PFSK-1 (cell line): Measurements from ENCODE around the gene RPAP2.

Source experiments
- FOXP2 ChIP-seq: optimal IDR thresholded peaks from 2 replicates; pipeline ENCODE3; 2011; ENCODE audit warnings: borderline replicate concordance, control low read depth, inconsistent platforms; ENCODE audit not compliant: insufficient read depth; ENCODE audit errors: extremely low read length, extremely low read depth
- POLR2AphosphoS5 ChIP-seq: IDR thresholded peaks from 2 replicates; pipeline ENCODE4 v1.6.1; 2012; ENCODE audit warnings: low read depth, mild to moderate bottlenecking, control low read depth, low read length, moderate library complexity
- SIN3A ChIP-seq: IDR thresholded peaks from 2 replicates; pipeline ENCODE4 v1.6.1; 2012; ENCODE audit warnings: mild to moderate bottlenecking, low read length, moderate library complexity, borderline replicate concordance; ENCODE audit not compliant: insufficient read depth
- TAF1 ChIP-seq: IDR thresholded peaks from 2 replicates; pipeline ENCODE4 v1.6.1; 2012; ENCODE audit warnings: low read length, control low read depth, borderline replicate concordance; ENCODE audit not compliant: insufficient read depth
- TF ChIP-seq, protein P1 (sequence below), 2 experiments: IDR thresholded peaks; 2 replicates each; pipeline versions ENCODE4 v1.6.1 to v1.8.0; 2011 to 2012; ENCODE audit warnings: low read depth in 2 of 2, low read length in 2 of 2, control low read depth in 1 of 2, inconsistent platforms in 1 of 2, mild to moderate bottlenecking in 1 of 2, moderate library complexity in 1 of 2; ENCODE audit not compliant: insufficient read depth in 1 of 2

Gene RPAP2

DNA sequence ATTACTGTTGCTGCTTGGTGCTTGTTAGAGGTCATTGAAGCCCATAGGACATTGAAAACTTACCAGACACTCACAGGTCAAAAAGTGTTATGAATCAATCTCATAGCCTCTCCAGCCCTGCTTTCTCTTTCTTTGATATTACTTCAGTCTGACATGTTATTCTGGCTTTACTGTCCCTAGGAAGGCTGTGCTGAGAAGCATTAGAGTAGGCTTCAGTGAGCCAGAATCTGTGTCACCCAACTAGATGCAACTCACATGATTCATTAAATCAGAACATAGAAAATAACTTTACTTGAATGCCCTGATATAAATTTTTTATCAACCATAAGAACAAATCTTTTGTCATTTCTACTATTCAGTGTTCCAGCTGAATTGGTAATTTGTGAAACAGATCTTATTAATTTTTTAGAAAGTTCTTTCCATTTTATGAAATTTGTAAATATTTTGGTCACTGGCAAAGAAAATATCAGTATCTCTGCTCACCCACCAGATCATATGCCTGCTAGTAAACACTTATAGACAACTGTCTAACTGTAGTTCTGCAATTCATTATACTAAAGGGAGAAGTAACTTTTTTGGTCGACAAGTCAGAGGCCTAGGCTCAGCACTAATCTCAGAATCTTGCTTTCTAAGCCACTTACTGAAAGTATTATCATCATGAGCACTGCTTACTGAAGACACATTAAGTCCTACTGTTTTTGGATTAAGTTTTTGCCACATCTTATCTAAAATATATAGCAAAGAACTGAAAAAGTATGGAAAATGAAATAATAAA is 48.2 kb downstream of the RPAP2 start:
- TF ChIP-seq, protein P1, sequence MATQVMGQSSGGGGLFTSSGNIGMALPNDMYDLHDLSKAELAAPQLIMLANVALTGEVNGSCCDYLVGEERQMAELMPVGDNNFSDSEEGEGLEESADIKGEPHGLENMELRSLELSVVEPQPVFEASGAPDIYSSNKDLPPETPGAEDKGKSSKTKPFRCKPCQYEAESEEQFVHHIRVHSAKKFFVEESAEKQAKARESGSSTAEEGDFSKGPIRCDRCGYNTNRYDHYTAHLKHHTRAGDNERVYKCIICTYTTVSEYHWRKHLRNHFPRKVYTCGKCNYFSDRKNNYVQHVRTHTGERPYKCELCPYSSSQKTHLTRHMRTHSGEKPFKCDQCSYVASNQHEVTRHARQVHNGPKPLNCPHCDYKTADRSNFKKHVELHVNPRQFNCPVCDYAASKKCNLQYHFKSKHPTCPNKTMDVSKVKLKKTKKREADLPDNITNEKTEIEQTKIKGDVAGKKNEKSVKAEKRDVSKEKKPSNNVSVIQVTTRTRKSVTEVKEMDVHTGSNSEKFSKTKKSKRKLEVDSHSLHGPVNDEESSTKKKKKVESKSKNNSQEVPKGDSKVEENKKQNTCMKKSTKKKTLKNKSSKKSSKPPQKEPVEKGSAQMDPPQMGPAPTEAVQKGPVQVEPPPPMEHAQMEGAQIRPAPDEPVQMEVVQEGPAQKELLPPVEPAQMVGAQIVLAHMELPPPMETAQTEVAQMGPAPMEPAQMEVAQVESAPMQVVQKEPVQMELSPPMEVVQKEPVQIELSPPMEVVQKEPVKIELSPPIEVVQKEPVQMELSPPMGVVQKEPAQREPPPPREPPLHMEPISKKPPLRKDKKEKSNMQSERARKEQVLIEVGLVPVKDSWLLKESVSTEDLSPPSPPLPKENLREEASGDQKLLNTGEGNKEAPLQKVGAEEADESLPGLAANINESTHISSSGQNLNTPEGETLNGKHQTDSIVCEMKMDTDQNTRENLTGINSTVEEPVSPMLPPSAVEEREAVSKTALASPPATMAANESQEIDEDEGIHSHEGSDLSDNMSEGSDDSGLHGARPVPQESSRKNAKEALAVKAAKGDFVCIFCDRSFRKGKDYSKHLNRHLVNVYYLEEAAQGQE (IDR thresholded peaks at IDR 0.05; ENCODE audit: insufficient read depth in 1 of 2, low read depth in 2 of 2, low read length in 2 of 2) = no peak
- TF ChIP-seq SIN3A (no peak), FOXP2 (no peak), POLR2AphosphoS5 (no peak), TAF1 (no peak)

DNA sequence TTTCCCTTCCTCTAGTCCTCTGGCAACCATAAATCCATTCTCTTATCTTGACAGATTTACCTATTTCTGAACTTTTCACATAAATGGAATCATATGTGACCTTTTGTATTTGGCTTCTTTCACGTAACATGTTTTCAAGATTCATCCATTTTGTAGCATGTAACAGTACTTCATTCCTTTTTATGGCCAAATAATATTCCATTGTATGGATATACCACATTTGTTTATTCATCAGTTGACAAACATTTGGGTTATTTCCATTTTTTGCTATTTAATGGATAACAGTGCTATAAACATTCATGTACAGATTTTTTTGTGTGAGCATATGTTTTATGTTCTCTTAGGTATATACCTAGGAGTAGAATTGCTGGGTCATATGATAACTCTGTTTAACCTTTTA is 54.0 kb downstream of the RPAP2 start:
- TF ChIP-seq TAF1 (no peak), SIN3A (no peak), FOXP2 (no peak)

DNA sequence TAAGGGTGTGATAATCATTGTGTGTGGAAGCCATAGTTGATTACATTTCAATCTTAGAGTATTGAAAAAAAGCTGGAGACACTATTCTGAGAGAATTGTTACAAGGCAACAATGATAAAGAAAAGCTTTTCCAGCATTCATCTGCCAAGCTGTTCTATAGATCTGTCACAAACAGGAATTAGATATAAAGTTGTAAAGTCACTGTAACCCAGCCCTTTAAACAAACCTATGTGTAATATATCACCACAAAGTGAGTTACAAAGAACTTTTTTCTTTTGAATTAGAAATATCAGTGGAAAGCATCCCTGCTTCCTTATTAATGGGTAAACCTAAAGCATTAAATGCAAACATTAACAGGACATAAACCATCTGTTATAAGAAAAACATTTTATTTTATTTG is 55.4 kb downstream of the RPAP2 start:
- no peak for TF ChIP-seq FOXP2

DNA sequence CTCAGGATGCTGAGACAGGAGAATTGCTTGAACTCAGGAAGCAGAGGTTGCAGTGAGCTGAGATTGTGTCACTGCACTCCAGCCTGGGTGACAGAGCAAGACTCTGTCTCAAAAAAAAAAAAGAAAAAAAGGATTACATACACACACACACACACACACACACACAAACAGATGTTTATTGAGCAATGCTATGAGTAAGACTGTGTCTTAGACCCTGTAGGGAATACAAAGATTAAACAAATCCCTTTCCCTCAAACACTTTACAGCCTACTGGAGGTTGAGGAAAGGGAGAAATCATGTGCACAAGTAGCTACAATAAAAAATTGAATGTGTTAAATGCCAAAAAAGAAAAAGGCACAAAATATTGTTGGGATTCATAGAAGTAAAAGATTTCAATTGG is 58.1 kb downstream of the RPAP2 start:
- TF ChIP-seq, protein P1 (IDR thresholded peaks at IDR 0.05; ENCODE audit: insufficient read depth in 1 of 2, low read depth in 2 of 2, low read length in 2 of 2) = no peak
- TF ChIP-seq TAF1 = no peak
- TF ChIP-seq POLR2AphosphoS5 = no peak
- no peak for TF ChIP-seq FOXP2
- TF ChIP-seq SIN3A = no peak

DNA sequence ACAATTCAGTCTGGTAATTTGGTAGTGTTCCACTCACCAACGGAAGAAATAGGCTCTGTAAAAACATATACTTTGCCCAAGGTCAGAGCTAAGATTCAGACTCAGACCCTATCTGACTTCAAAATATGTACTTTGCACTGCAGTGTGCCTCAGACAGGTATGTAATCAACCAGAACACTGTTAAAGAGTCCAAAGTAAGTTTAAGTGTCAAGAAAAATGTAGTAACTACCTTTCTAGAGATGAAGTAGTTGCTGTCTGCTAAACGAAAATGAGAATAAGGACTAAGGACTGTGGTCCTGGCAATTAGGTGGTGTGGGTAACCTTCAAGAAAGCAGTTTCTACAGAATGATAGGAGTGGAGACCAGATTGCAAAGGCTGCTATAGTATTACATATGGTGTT is 61.1 kb downstream of the RPAP2 start:
- TF ChIP-seq, protein P1 (IDR thresholded peaks at IDR 0.05; ENCODE audit: insufficient read depth in 1 of 2, low read depth in 2 of 2, low read length in 2 of 2) = no peak
- TF ChIP-seq FOXP2 (no peak), POLR2AphosphoS5 (no peak), SIN3A (no peak), TAF1 (no peak)

DNA sequence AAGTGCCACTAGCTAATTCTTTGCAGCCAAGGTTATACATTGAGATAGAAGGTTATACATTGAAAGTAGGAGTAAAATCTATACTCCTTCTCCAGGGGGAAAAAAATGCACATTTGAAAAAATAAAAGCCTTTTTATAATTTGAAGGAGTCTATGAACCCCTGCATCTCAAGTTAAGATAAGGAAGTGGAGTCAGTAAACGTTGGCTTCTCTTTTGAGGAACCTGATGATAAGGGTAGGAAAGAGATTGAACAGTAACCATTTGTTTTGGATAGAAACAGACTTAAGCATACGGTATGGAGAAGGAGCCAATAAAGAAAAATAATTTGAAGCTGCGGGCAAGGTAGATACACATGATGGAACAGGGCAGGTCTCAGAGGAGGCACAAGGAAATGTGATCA is 64.1 kb downstream of the RPAP2 start:
- no peak for TF ChIP-seq POLR2AphosphoS5
- TF ChIP-seq SIN3A = no peak
- no peak for TF ChIP-seq TAF1
- no peak for TF ChIP-seq FOXP2
- TF ChIP-seq, protein P1 (IDR thresholded peaks at IDR 0.05; ENCODE audit: insufficient read depth in 1 of 2, low read depth in 2 of 2, low read length in 2 of 2) = no peak
